Activated CD4-positive, alpha-beta T cell treated with anti-CD3 and anti-CD28 coated beads, Interleukin-2, amount 50 U/mL, for 48 hours (primary cell): ENCODE measurements around the gene CD200.
A peak's percentile ranks its signal among the peaks of the same experiment; 100 is the strongest.

ENCODE experiments used
- DNase-seq, 2 experiments: peaks; one replicate each; pipeline ENCODE4 v3.0.0-alpha.2; 2020

Gene CD200, protein sequence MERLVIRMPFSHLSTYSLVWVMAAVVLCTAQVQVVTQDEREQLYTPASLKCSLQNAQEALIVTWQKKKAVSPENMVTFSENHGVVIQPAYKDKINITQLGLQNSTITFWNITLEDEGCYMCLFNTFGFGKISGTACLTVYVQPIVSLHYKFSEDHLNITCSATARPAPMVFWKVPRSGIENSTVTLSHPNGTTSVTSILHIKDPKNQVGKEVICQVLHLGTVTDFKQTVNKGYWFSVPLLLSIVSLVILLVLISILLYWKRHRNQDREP

DNA sequence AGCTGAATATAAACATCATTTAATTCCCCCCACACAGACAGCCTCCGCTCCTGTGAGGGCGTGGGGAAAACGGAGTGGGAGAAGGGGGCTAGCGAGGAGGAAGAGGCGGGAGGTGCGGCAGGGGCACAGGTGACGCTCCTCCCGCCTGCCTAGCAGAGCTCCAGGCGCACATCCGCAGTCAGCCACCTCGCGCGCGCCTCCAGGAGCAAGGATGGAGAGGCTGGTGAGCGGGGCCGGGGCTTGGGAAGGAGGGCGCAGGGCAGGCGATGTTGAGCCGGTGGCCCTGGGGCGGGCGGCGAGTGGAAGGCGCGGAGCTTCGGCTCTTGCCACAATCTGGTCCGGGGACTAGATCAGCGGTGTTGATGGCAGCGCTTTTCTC lies at the start of gene CD200:
TSS of gene CD200 (plus strand) at position 155 of the 379 bp plus-strand sequence. CDS start at position 212, 57 bp downstream.
- peak; percentile 68 to 75 for DNase-seq

DNA sequence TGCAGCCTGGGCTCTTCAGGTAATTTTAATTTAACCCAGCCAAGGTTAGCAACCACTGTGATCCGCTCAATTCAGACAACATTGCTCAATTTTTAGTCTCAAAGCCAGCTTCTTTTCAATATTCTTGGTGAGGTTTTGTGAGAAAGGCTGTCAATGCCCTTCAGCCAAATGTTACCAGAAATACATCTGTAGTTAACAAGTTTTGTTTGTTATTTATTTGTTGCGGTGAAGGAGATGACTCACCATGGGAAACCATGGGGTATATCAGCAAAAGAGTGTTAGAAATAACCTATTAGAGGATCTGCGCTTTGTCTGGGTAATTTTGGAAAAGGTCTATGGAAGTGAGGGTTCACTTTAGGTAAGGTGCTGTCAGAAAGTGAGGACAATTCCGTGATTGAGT lies 43.9 kb upstream of the CD200 start:
- no peak for DNase-seq

DNA sequence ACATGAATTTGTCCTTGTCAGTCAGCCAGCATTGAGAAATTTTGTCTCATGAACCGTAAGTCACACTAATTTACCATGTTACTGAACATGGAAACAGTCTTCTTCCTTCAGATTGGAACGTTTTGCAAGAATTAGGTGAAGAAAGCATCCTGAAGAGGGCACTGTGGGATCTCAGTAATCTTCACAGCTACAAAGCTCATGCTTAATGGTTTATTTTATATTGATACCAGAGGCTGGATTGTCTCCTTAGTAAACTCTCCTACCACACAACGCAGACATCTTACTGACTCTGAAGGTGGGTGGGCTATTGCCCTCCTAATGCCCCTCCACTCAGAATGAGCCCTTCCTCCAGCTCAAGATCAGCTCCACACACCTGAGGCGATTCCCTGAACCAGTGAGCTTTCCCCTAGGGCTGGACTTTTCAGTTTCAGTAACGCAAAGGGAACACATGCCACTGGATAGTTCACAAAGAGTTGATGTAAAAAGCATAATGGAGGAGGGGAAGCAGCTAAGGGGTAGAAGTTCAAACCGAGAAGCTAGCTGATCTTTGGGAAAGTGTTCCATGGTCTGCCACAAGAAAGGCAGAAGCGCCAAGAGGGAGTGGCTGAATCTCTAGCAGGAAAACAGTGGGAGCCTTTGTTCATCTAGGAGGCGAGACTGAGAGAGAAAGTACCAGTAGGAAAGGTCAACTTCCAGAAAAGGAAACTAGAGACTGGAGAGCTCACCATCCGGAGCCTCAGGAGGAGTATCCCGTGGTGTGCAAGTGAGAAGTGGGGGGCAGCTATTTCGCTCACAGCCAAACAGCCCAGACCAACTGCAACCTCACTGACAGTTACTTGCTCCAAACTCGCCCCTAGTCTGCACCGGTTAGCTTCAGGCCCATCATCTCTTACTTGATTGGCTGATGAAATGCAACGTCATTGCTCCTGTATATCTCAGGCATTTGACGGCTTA lies 39.3 kb upstream of the CD200 start, which contains the start of gene SLC9C1:
TSS of gene SLC9C1 (minus strand) at position 849 of the 954 bp plus-strand sequence. CDS start 7,425 bp downstream, outside the sequence.
- DNase-seq: peak in 1 of 2 experiments; percentile 12

DNA sequence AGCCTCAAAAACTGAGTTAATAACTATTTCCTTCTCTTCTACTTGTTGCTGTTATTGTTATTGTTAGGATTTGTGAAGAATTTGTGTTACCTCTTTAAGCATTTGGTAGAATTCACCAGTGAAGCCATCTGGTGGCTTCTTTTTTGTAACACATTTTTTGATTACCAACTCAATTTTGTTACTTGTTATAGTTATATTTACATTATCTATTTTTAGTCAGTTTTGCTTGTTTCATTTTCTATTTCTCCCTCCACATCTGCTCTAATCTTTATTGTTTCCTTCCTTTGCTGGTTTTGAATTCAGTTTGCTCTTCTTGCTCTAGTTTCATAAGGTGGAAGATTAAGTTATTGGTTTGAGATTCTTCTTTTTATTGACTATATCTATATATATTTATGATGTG lies 35.2 kb upstream of the CD200 start:
- no peak for DNase-seq

- DNase-seq: no peak
These were observed 34.2 kb upstream of the CD200 start for GRCh38 chr3:112298781-112299180.

- DNase-seq: no peak
These were observed 30.7 kb upstream of the CD200 start for GRCh38 chr3:112302150-112302830.

GRCh38 chr3:112302881-112303763 lies 29.8 kb upstream of the CD200 start:
- DNase-seq: peak in 1 of 2 experiments; percentile 23

- peak in 1 of 2 experiments; percentile 15 for DNase-seq
These were observed 29.1 kb upstream of the CD200 start for GRCh38 chr3:112303764-112304325.

DNA sequence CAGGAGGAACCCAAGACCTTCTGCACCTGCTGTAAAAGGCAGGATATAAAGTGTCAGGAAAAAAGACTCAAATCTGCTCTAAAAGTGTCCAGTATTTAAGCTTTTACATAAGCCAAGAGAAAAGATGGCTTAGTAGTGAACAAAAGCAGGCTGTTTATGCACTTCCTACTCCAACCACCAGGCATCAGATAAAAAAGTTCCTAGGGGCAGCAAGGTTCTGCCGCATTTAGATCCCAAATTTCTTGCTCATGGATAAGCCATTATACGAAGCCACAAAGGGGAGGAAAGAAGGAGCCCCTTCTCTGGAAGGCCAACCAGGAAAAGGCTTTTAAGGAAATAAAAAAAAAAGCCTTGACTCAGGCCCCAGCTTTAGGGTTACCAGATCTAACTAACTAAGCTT lies 28.3 kb upstream of the CD200 start:
- DNase-seq: no peak

- DNase-seq: no peak
These were observed 26.1 kb upstream of the CD200 start for GRCh38 chr3:112306825-112307224.

DNA sequence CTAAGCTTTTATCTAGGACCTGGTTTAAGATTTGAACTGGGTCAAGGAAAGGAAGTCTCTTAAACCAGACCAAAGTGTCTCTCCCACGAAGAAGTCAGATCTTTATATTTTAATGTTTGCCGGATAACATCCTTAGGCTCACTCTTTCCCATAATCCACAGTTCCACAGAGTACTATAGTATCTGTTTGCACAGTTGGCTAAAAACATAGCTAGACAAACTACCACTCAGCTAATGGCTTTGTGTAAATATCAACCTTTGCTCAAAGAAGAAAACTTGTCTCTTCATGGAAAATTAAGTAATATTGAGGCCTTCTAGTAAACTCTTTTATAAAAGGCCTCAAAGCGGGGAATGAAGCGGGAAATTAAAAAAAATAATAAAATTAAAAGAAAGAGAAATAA lies 25.4 kb upstream of the CD200 start:
- DNase-seq: no peak

DNA sequence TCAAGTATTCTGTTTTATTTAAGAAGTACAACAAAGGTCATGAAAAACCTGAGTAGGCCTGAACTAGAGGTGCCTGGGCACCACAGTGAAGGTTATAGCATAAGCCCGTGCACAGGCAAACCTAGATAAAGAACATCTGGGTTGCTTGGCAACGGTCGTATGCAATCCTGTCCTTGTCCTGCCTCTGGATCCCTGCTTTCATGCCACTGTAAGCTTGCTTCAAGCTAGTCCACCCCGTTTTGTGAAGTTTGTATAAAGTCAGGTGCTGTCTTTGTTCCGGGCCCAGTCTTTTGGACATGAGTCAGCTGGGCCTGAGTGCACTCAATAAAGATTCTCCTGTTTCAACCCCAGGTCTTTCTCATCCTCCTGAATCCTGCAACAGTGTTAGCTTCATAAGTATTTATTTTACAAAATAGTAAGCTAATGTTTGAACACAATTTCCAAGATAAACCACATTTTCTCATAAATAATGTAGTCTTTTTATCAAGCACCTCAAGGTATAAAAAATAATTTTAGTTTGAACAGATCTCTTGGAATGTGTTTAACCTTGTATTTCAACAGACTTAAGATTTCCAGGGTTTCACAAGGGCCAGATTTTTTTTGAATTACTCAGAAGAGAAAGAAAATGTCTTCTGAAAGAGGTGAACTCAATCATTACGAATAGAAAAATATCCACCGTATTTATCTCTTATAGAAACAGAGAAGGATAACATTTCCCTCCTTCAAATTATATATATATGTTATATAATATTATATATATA lies 24.6 kb upstream of the CD200 start:
- DNase-seq: no peak

DNA sequence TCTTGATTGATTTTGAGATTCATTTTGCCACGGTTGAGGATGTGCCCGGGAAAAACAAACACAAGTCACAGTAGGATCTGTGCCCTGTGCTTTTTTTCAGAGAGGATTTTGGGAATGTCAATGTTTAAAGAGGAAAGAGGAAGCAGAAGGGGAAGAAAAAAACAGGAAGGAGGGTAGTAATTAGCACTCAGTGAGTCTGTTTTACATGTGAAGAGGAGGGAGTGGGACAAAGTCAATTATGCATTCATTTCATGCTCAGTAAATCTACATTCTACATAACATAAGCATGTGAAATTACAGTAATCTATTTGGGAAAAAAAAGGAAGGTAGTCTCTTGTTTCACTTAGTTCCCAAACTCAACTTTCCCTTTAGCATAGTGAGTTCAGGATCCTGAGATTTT lies 18.3 kb upstream of the CD200 start:
- no peak for DNase-seq

GRCh38 chr3:112315791-112316190 lies 17.2 kb upstream of the CD200 start:
- no peak for DNase-seq

DNA sequence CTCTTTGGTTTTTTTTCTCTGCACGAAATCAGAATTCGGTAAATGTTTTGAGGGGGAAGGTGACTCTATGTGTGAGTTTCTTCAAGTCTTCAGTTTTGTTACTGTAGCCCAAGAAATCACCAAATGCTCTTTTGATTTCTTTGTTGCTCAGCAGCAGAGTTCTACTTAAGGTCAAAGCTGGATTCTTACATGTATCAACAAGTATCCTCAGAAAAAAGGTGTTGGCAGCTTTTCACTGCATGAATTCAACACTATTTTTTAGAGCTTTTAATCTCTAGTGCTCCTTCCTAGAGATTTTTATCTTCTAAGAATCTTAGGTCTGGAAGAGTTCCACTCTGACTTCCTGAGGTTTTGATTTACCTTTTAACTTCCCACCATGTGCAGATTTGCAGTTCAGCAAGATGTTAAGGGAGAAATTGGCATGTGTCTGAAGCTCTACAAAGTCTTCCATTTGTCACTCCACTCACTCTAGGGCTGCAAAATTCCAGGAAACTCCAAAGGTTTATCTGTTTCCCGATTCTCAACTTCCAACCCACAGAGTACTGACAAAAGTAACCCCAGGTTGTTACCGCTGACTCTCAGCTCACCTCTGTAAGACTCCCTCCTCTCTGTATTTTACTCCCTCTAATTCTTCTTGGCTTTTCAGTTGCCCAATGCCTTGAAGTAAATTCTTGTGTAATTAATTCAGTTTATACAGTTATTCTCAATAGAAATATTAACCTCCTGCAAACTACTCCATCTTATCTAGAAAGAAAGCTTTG lies 13.3 kb upstream of the CD200 start:
- DNase-seq: no peak

- no peak for DNase-seq
These were observed 12.3 kb upstream of the CD200 start for GRCh38 chr3:112320691-112321090.

DNA sequence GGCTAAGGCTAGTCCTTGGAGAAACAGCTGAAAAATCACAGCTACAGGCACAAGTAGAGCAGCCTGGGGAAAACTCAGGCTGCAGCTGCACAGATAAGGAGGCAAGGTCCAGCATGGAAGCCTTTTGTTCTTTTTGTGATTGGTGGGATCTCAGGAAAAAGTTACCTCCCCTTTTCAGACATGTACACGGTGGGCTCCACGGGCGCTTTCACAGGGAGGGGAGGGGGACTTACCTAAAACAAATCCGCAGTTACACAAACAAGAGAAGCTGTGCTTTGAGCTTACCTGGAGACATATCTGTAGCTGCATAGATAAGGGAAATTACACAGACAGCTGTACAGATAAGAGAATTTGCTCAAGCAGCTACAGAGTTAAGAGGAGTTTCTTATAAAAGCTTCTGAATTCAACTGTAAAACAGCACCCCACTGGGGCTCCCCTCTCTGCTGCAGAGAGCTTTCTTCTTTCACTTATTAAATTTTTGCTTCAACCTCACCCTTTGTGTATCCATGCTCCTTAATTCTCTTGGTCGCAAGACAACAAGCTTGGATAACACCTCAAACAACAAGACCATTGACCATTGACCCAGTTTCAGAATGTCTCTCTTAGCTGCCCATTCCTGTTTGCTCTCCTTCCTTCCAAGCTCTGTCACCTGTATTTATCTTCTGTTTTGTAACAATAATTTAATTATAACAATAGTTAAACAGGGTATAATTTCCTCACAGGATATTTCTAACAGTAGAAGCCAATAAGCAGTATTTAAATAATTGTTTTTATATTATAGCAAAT lies 10.9 kb upstream of the CD200 start:
- no peak for DNase-seq

- peak in 1 of 2 experiments; percentile 23 for DNase-seq
These were observed 5.5 kb upstream of the CD200 start for GRCh38 chr3:112327371-112327951.

GRCh38 chr3:112331851-112332250 lies 1.1 kb upstream of the CD200 start:
- no peak for DNase-seq
